HCT116 (cell line): ENCODE data around the gene BCL11B. TPM values are rescaled to one million over a fixed set of nuclear protein-coding genes. Genes with fewer than 3 reads are reported as not detected.
A peak's percentile ranks its signal among the peaks of the same experiment; 100 is the strongest.

ENCODE experiments used
- ATAC-seq: fragments of 200-7000 bp; cut with Tn5 transposase; 2 replicates; pipeline ENCODE4 v1.9.1; 2020; ENCODE audit warnings: mild to moderate bottlenecking, moderate library complexity
- BruUV-seq: library from RNA; stranded (reverse); fragments of 400-500 nt; replicated peaks from 2 replicates; lab custom pipeline; 2021; lab: Mats Ljungman, UMichigan
- CTCF ChIA-PET: fragments of 300-600 bp; sonication (Branson Sonifier 250); formaldehyde crosslinking; loops from one replicate; lab custom pipeline; 2021; ENCODE audit warnings: antibody characterized with exemption; lab: Charles Lee
- POLR2A ChIA-PET: fragments of 300-600, 350-600 bp; sonication (Branson Sonifier 250); formaldehyde crosslinking; loops from one replicate; lab custom pipeline; 2021; ENCODE audit warnings: antibody characterized with exemption; lab: Charles Lee
- RAD21 ChIA-PET, 2 experiments: fragments of 300-600 bp; sonication (Branson Sonifier 250); formaldehyde crosslinking; loops; one replicate each; lab custom pipeline; 2023; ENCODE audit warnings: low total read pairs in 2 of 2; ENCODE audit not compliant: uncharacterized antibody in 2 of 2, unreplicated experiment in 2 of 2, low non-redundant PET in 1 of 2; lab: Charles Lee
- DNase-seq: peaks from one replicate; pipeline ENCODE4 v3.0.0-alpha.2; 2010; ENCODE audit warnings: low read depth, low spot score
- H2AFZ ChIP-seq: fragments of 200-600 bp; shearing (Covaris generic), sonication (generic); 2 replicates; pipeline ENCODE4 v1.6.1; 2017; ENCODE audit warnings: low read depth, mixed run types, mixed read lengths, antibody characterized with exemption, low read length; ENCODE audit not compliant: poor library complexity, severe bottlenecking
- H3K27ac ChIP-seq: 2 replicates; pipeline ENCODE4 v1.5.1; 2012; ENCODE audit warnings: low read depth, low read length
- H3K27me3 ChIP-seq: fragments of 200-600 bp; sonication (generic); 2 replicates; pipeline ENCODE4 v1.6.1; 2016; ENCODE audit warnings: mixed run types, low read length, mixed read lengths; ENCODE audit not compliant: insufficient read depth
- H3K36me3 ChIP-seq, 2 experiments: fragments of 200-500 bp in 1 of 2; fragments of 200-600 bp in 1 of 2; sonication (Bioruptor generic) in 1 of 2; sonication (generic) in 1 of 2; 2 replicates each; pipeline versions ENCODE4 v1.5.1 to v1.6.1; 2014 to 2016; ENCODE audit warnings: low read length in 2 of 2, inconsistent platforms in 1 of 2, mixed read lengths in 1 of 2, mixed run types in 1 of 2; ENCODE audit not compliant: insufficient read depth in 2 of 2, control insufficient read depth in 1 of 2
- H3K4me1 ChIP-seq, 2 experiments: fragments of 200-600 bp in 1 of 2; sonication (generic) in 1 of 2; 2 replicates each; pipeline versions ENCODE4 v1.5.1 to v1.6.1; 2012 to 2017; ENCODE audit warnings: low read length in 2 of 2, inconsistent platforms in 1 of 2, mild to moderate bottlenecking in 1 of 2, mixed read lengths in 1 of 2, mixed run types in 1 of 2, moderate library complexity in 1 of 2; ENCODE audit not compliant: insufficient read depth in 2 of 2, control insufficient read depth in 1 of 2
- H3K4me2 ChIP-seq: fragments of 200-600 bp; sonication (generic); 2 replicates; pipeline ENCODE4 v1.6.1; 2017; ENCODE audit warnings: mixed run types, low read length, mixed read lengths
- H3K4me3 ChIP-seq, 2 experiments: fragments of 200-600 bp in 1 of 2; sonication (generic) in 1 of 2; replicated peaks in 1 of 2; 2 replicates each; pipeline ENCODE4 v1.5.1; 2011 to 2016; ENCODE audit warnings: low read length in 2 of 2, control low read depth in 1 of 2, low read depth in 1 of 2, mild to moderate bottlenecking in 1 of 2, mixed read lengths in 1 of 2, mixed run types in 1 of 2
- H3K79me2 ChIP-seq: fragments of 200-600 bp; sonication (generic); 2 replicates; pipeline ENCODE4 v1.6.1; 2017; ENCODE audit warnings: mild to moderate bottlenecking, mixed run types, low read length, moderate library complexity, mixed read lengths; ENCODE audit not compliant: insufficient read depth
- H3K9ac ChIP-seq: fragments of 200-600 bp; sonication (generic); 2 replicates; pipeline ENCODE4 v1.6.1; 2016; ENCODE audit warnings: low read length, mixed read lengths
- H3K9me2 ChIP-seq: fragments of 200-600 bp; sonication (generic), shearing (Covaris generic); 2 replicates; pipeline ENCODE4 v1.6.1; 2017; ENCODE audit warnings: mixed run types, mild to moderate bottlenecking, moderate library complexity; ENCODE audit not compliant: insufficient read depth
- H3K9me3 ChIP-seq, 2 experiments: fragments of 200-500 bp in 1 of 2; fragments of 200-600 bp in 1 of 2; sonication (Bioruptor generic) in 1 of 2; sonication (generic) in 1 of 2; 2 replicates each; pipeline ENCODE4 v1.6.1; 2014 to 2017; ENCODE audit warnings: low read length in 2 of 2, mixed read lengths in 2 of 2, inconsistent platforms in 1 of 2, low read depth in 1 of 2, mild to moderate bottlenecking in 1 of 2, mixed run types in 1 of 2, moderate library complexity in 1 of 2; ENCODE audit not compliant: control insufficient read depth in 1 of 2, insufficient read depth in 1 of 2
- H4K20me1 ChIP-seq: fragments of 200-600 bp; sonication (generic), shearing (Covaris generic); 2 replicates; pipeline ENCODE4 v1.6.1; 2017; ENCODE audit warnings: mixed run types, mild to moderate bottlenecking, moderate library complexity; ENCODE audit not compliant: insufficient read depth
- CBX3 ChIP-seq: IDR thresholded peaks from 2 replicates; pipeline ENCODE4 v1.6.1; 2012; ENCODE audit warnings: low read depth
- EGR1 ChIP-seq: IDR thresholded peaks from 2 replicates; pipeline ENCODE4 v1.6.1; 2012; ENCODE audit warnings: low read depth
- ELF1 ChIP-seq: IDR thresholded peaks from 2 replicates; pipeline ENCODE4 v1.6.1; 2012; ENCODE audit warnings: low read depth, borderline replicate concordance
- FOSL1 ChIP-seq: IDR thresholded peaks from 2 replicates; pipeline ENCODE4 v1.6.1; 2012; ENCODE audit warnings: low read depth
- SP1 ChIP-seq: IDR thresholded peaks from 2 replicates; pipeline ENCODE4 v1.6.1; 2012; ENCODE audit warnings: low read depth
- intact Hi-C: fragments of 100-400 bp; cut with micrococcal nuclease; formaldehyde crosslinking; loops from 2 replicates; pipeline ENCODE4 v1.10.0; 2022
- total RNA-seq: library from RNA; stranded (reverse); gene quantifications from one replicate; pipeline ENCODE4 v1.2.1, GENCODE V29; 2021; ENCODE audit not compliant: unreplicated experiment
- TF ChIP-seq, protein P1 (sequence below): IDR thresholded peaks from 2 replicates; pipeline ENCODE4 v1.6.1; 2012

BCL11B gene
- total RNA-seq, 1 experiment from 2014 or later: 1.1 TPM

DNA sequence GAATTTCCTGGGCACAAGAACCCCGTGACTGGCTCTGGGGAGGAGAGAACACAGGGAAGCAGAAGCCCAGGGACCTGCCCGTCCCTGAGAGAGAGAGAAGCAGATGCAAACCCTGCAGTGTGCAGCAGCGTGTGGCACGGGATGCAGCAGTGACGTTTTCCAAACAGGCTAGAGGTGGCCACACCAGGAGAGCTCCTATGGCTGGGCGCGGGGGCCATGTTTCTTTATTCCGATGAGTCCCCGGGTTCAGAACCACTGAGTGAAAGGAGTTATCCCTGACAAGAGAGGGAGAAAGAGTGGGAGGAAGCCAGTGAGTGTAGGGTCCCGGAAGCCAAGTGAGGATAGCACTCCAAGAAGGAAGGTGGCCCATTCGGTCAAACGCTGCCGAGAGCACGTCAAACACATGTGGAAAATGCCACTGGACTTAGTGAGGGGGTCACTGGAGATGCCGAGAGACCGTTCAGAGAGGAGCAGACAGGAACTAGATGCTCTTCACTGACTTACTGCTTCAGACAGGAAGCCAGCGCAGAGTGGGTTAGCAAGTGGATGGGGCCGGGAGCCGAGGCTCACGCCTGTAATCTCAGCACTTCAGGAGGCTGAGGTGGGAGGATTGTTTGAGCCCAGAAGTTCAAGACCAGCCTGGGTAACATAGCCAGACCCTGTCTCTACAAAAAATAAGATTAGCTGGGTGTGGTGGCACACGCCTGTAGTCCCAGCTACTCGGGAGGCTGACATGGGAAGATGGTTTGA, 123.0 kb downstream of the BCL11B start:
- H3K4me1 ChIP-seq: no peaks in the 10 kb centered on the region
- H3K4me3 ChIP-seq: no peak overlapping the region
- no peaks in the 10 kb centered on the region for H3K9me2 ChIP-seq
- ChIA-PET RAD21 (no interaction called here), CTCF (no interaction called here), POLR2A (no interaction called here)
- TF ChIP-seq SP1 (no peak), FOSL1 (no peak), EGR1 (no peak), CBX3 (no peak)
- H3K79me2 ChIP-seq: no peaks in the 10 kb centered on the region
- H2AFZ ChIP-seq: no peak overlapping the region
- no peaks in the 10 kb centered on the region for H3K36me3 ChIP-seq
- H3K4me2 ChIP-seq: no peak overlapping the region
- H3K9ac ChIP-seq: no peak overlapping the region
- no peaks in the 10 kb centered on the region for H3K9me3 ChIP-seq
- DNase-seq: no peak
- no peak overlapping the region for H3K27ac ChIP-seq
- BruUV-seq: no TSS peak
- peaks cover 13% of the 10 kb centered on the region for H3K27me3 ChIP-seq
- ATAC-seq: peak; percentile 30; the same call in 1 of the 2 replicates
- intact Hi-C loops: no loop called here
- no peaks in the 10 kb centered on the region for H4K20me1 ChIP-seq

DNA sequence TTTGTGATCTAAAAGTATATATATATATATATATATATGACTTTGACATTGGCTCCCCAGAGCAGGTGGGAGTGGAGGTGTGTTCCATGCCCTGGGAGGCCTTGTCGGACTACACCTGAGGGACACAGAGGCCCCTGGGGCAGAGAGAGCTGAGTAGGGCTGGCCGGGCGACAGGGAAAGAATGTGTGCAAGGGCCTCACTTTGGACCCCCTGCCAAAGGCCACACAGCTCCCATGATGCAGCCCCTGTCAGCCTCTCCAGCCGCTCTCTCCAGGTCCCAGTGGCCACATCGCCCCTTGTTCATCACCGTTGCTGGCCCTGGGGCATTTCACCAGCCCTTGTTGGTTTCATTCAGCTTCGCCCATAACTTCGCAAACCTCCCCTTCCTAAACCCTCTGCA, 123.9 kb downstream of the BCL11B start:
- H2AFZ ChIP-seq: no peak overlapping the region
- RAD21 ChIA-PET: no interaction called here

More for the DNA sequence above, 123.9 kb downstream of the BCL11B start:
- H3K9ac ChIP-seq: no peak overlapping the region
- no peak for ATAC-seq
- H3K79me2 ChIP-seq: no peaks in the 10 kb centered on the region
- H3K27me3 ChIP-seq: peaks cover 13% of the 10 kb centered on the region
- no peak for DNase-seq
- H4K20me1 ChIP-seq: no peaks in the 10 kb centered on the region
- H3K4me2 ChIP-seq: no peak overlapping the region
- no peaks in the 10 kb centered on the region for H3K4me1 ChIP-seq
- no peak overlapping the region for H3K27ac ChIP-seq
- H3K36me3 ChIP-seq: no peaks in the 10 kb centered on the region
- H3K4me3 ChIP-seq: no peak overlapping the region
- POLR2A ChIA-PET: no interaction called here
- no peak for TF ChIP-seq ELF1
- TF ChIP-seq, protein P1, sequence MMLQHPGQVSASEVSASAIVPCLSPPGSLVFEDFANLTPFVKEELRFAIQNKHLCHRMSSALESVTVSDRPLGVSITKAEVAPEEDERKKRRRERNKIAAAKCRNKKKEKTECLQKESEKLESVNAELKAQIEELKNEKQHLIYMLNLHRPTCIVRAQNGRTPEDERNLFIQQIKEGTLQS: no peak
- no peaks in the 10 kb centered on the region for H3K9me2 ChIP-seq
- no TSS peak for BruUV-seq
- CTCF ChIA-PET: no interaction called here
- H3K9me3 ChIP-seq: no peaks in the 10 kb centered on the region
- intact Hi-C loops: no loop called here
